Measurements from ENCODE around the gene PHF13. TPM values are rescaled to one million over a fixed set of nuclear protein-coding genes. Genes with fewer than 3 reads are reported as not detected.
A peak's percentile ranks its signal among the peaks of the same experiment; 100 is the strongest.

The PHF13 gene
- total and polyA plus RNA-seq, 10 donors = 3.4 to 14.0 (median 9.2) TPM

GRCh38 chr1:6627841-6628545, 14.5 kb downstream of the PHF13 start:
- TF ChIP-seq POLR2AphosphoS5 (IDR thresholded peaks at IDR 0.05) = no peak
- TF ChIP-seq CTCF (IDR thresholded peaks at IDR 0.05 in 8 of 11, conservative IDR thresholded peaks at IDR 0.05 in 3 of 11) = no peak
- TF ChIP-seq POLR2A (IDR thresholded peaks at IDR 0.05) = no peak
- no peaks in the 10 kb centered on the region for H3K27me3 ChIP-seq (replicated peaks in 1 of 7)
- DNase-seq = no peak
- no peak overlapping the region for H3K27ac ChIP-seq
- H3K36me3 ChIP-seq = peaks cover 0 to 73% (median 44%) of the 10 kb centered on the region in 6 donors
- no peaks in the 10 kb centered on the region for H3K9me3 ChIP-seq
- H3K4me1 ChIP-seq = peaks cover 11 to 42% (median 33%) of the 10 kb centered on the region in 6 donors
- H3K4me3 ChIP-seq = no peak overlapping the region
- intact Hi-C loops (cut with DNase I; ENCODE audit: low total_unique reads) = loop anchor here (10.0 kb wide), 1 partner anchor 53 kb away; the partner anchor contains the start of gene ZBTB48
- 92 to 96% (median 93%) methylated on average over 20 to 21 of the region's 21 CpGs for WGBS, 5 donors

GRCh38 chr1:6628971-6629479, 15.5 kb downstream of the PHF13 start:
- 87 to 92% (median 89%) methylated on average over 7 to 12 of the region's 12 CpGs for WGBS, 5 donors
- Histone ChIP-seq H3K4me1 (peaks cover 11 to 42% (median 33%) of the 10 kb centered on the region in 6 donors), H3K4me3 (no peak overlapping the region), H3K27ac (no peak overlapping the region), H3K27me3 (replicated peaks in 1 of 7) (no peaks in the 10 kb centered on the region), H3K36me3 (peaks cover 0 to 73% (median 51%) of the 10 kb centered on the region in 6 donors), H3K9me3 (no peaks in the 10 kb centered on the region)
- no peak for TF ChIP-seq CTCF (IDR thresholded peaks at IDR 0.05 in 8 of 11, conservative IDR thresholded peaks at IDR 0.05 in 3 of 11)
- no peak for TF ChIP-seq POLR2A (IDR thresholded peaks at IDR 0.05)
- no peak for TF ChIP-seq POLR2AphosphoS5 (IDR thresholded peaks at IDR 0.05)
- DNase-seq = no peak
- intact Hi-C loops (cut with DNase I; ENCODE audit: low total_unique reads) = loop anchor here (10.0 kb wide), 1 partner anchor 54 kb away; the partner anchor contains the start of gene ZBTB48

- peaks cover 9 to 33% (median 26%) of the 10 kb centered on the region in 6 donors for H3K4me1 ChIP-seq
- TF ChIP-seq POLR2AphosphoS5 (IDR thresholded peaks at IDR 0.05) (peak in 1 of 3 donors; percentile 4), CTCF (IDR thresholded peaks at IDR 0.05 in 8 of 11, conservative IDR thresholded peaks at IDR 0.05 in 3 of 11) (no peak)
- peaks cover 0 to 83% (median 59%) of the 10 kb centered on the region in 6 donors for H3K36me3 ChIP-seq
- no peak for DNase-seq
- no peaks in the 10 kb centered on the region for H3K27me3 ChIP-seq (replicated peaks in 1 of 7)
- no peak overlapping the region for H3K4me3 ChIP-seq
- intact Hi-C loops (cut with DNase I; ENCODE audit: low total_unique reads) = no loop called here
- 90 to 96% (median 94%) methylated on average over 8 of the region's 8 CpGs for WGBS, 5 donors
- H3K27ac ChIP-seq = no peak overlapping the region
- no peaks in the 10 kb centered on the region for H3K9me3 ChIP-seq
These were observed 16.5 kb downstream of the PHF13 start for GRCh38 chr1:6630027-6630426.

- peaks cover 5 to 26% (median 19%) of the 10 kb centered on the region in 6 donors for H3K4me1 ChIP-seq
- TF ChIP-seq POLR2A (IDR thresholded peaks at IDR 0.05) = no peak
- no peak for TF ChIP-seq POLR2AphosphoS5 (IDR thresholded peaks at IDR 0.05)
- no peak for TF ChIP-seq CTCF (IDR thresholded peaks at IDR 0.05 in 8 of 11, conservative IDR thresholded peaks at IDR 0.05 in 3 of 11)
- peaks cover 0 to 94% (median 69%) of the 10 kb centered on the region in 6 donors for H3K36me3 ChIP-seq
- H3K9me3 ChIP-seq = no peaks in the 10 kb centered on the region
- intact Hi-C loops (cut with DNase I; ENCODE audit: low total_unique reads) = no loop called here
- DNase-seq = no peak
- H3K4me3 ChIP-seq = no peak overlapping the region
- H3K27me3 ChIP-seq (replicated peaks in 1 of 7) = no peaks in the 10 kb centered on the region
- WGBS, 5 donors = 97 to 99% (median 98%) methylated on average over 8 of the region's 8 CpGs
- no peak overlapping the region for H3K27ac ChIP-seq
These were observed 17.5 kb downstream of the PHF13 start for GRCh38 chr1:6631058-6631457.
